ENCODE data around the gene STK11IP. TPM values are rescaled to one million over a fixed set of nuclear protein-coding genes. Genes with fewer than 3 reads are reported as not detected.

The STK11IP gene
- polyA plus RNA-seq, 1 donor from 2014 or later: 54.9 TPM

DNA sequence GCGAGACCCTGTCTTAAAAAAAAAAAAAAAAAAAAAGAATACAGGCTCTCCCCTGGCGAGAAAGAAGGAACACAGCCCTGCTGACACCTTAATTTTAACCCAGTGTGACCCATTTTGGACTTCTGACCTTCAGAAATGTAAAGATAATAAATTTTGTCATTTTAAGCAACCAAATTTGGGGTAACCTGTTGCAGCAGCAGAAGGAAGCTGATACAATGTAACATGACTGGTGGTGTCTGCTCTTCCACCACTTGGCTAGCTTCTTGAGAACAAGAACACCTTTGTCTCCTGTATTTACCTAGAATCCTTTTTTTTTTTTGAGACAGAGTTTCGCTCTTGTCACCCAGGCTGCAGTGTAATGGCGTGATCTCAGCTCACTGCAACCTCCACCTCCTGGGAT is 6.6 kb upstream of the STK11IP start:
- no peaks in the 10 kb centered on the region for H3K9me2 ChIP-seq (ENCODE audit: insufficient read depth, low read length)
- no peaks in the 10 kb centered on the region for H3F3A ChIP-seq (ENCODE audit: insufficient read depth, low read length, poor library complexity, severe bottlenecking)
- no peaks in the 10 kb centered on the region for H3K79me2 ChIP-seq (replicated peaks; ENCODE audit: insufficient read depth, low read length)
- H3K27ac ChIP-seq (ENCODE audit: low read length): no peak overlapping the region
- H3K4me3 ChIP-seq (ENCODE audit: low read length): no peak overlapping the region
- H4K20me1 ChIP-seq (ENCODE audit: insufficient read depth): no peaks in the 10 kb centered on the region
- H3K9me3 ChIP-seq (ENCODE audit: low read length): no peaks in the 10 kb centered on the region
- no peak overlapping the region for H3K4me2 ChIP-seq (ENCODE audit: low read length)
- no peak overlapping the region for H3K9ac ChIP-seq (ENCODE audit: low read length)
- H3K27me3 ChIP-seq (ENCODE audit: insufficient read depth, low read depth, low read length): no peaks in the 10 kb centered on the region
- H3K36me3 ChIP-seq (ENCODE audit: insufficient read depth, low read length): no peaks in the 10 kb centered on the region
- no peak for TF ChIP-seq MXI1 (conservative IDR thresholded peaks at IDR 0.05; ENCODE audit: poor library complexity, severe bottlenecking)
- no peak for TF ChIP-seq EP300 (conservative IDR thresholded peaks at IDR 0.05; ENCODE audit: poor library complexity, severe bottlenecking)
- H2AFZ ChIP-seq (ENCODE audit: low read depth, low read length): no peak overlapping the region

DNA sequence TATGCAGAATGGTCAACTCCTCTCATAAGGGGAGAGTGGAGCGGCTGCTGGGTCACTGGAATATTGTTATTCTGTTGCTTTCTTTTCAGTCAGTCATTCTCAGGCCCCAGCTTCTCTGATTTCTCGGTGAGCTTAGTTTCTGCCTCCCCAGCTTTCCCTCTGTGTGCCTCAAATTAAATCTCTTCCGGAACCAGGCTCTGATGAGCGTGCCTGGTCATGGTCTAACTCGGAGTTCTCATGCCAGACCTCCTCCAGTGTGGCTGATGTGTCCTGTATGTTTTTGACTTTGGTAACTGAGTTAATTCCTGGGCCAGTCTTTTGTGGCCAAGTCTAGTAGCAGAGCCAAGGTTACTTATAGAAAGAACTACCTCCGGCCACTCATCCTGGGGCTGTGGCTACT is 4.9 kb upstream of the STK11IP start:
- H2AFZ ChIP-seq (ENCODE audit: low read depth, low read length): no peak overlapping the region
- no peak for TF ChIP-seq RAD21 (conservative IDR thresholded peaks at IDR 0.05)

DNA sequence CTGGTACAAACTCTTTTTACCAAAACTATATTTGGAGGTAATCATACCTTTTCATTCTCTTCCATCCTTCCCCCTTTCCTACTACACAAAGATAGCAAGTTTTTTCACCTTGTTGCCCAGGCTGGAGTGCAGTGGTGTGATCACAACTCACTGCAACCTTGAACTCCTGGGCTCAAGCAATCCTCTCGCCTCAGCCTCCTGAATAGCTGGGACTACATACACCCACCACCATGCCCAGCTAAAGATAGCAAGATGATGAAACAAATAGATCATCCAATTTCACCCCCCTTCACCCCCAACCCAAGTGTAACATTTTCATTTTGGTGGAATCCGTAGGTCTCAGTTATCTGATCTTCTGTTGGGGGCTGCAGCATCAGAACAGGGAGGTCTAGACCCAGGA is 4.5 kb upstream of the STK11IP start:
- H3K27me3 ChIP-seq (ENCODE audit: insufficient read depth, low read depth, low read length): no peaks in the 10 kb centered on the region
- H3K27ac ChIP-seq (ENCODE audit: low read length): no peak overlapping the region
- no peaks in the 10 kb centered on the region for H3K9me3 ChIP-seq (ENCODE audit: low read length)
- TF ChIP-seq, protein P1, sequence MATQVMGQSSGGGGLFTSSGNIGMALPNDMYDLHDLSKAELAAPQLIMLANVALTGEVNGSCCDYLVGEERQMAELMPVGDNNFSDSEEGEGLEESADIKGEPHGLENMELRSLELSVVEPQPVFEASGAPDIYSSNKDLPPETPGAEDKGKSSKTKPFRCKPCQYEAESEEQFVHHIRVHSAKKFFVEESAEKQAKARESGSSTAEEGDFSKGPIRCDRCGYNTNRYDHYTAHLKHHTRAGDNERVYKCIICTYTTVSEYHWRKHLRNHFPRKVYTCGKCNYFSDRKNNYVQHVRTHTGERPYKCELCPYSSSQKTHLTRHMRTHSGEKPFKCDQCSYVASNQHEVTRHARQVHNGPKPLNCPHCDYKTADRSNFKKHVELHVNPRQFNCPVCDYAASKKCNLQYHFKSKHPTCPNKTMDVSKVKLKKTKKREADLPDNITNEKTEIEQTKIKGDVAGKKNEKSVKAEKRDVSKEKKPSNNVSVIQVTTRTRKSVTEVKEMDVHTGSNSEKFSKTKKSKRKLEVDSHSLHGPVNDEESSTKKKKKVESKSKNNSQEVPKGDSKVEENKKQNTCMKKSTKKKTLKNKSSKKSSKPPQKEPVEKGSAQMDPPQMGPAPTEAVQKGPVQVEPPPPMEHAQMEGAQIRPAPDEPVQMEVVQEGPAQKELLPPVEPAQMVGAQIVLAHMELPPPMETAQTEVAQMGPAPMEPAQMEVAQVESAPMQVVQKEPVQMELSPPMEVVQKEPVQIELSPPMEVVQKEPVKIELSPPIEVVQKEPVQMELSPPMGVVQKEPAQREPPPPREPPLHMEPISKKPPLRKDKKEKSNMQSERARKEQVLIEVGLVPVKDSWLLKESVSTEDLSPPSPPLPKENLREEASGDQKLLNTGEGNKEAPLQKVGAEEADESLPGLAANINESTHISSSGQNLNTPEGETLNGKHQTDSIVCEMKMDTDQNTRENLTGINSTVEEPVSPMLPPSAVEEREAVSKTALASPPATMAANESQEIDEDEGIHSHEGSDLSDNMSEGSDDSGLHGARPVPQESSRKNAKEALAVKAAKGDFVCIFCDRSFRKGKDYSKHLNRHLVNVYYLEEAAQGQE (IDR thresholded peaks at IDR 0.05; ENCODE audit: borderline replicate concordance): no peak
- TF ChIP-seq MXI1 (conservative IDR thresholded peaks at IDR 0.05; ENCODE audit: poor library complexity, severe bottlenecking) (no peak), POLR2AphosphoS5 (IDR thresholded peaks at IDR 0.05) (no peak), TAF1 (IDR thresholded peaks at IDR 0.05; ENCODE audit: low read depth) (no peak), EZH2 (IDR thresholded peaks at IDR 0.05; ENCODE audit: borderline replicate concordance, insufficient read depth, low read length, poor library complexity, severe bottlenecking) (no peak), RAD21 (conservative IDR thresholded peaks at IDR 0.05) (no peak), SMC3 (conservative IDR thresholded peaks at IDR 0.05; ENCODE audit: poor library complexity) (no peak), EP300 (conservative IDR thresholded peaks at IDR 0.05; ENCODE audit: poor library complexity, severe bottlenecking) (no peak)
- TF ChIP-seq, protein P2, sequence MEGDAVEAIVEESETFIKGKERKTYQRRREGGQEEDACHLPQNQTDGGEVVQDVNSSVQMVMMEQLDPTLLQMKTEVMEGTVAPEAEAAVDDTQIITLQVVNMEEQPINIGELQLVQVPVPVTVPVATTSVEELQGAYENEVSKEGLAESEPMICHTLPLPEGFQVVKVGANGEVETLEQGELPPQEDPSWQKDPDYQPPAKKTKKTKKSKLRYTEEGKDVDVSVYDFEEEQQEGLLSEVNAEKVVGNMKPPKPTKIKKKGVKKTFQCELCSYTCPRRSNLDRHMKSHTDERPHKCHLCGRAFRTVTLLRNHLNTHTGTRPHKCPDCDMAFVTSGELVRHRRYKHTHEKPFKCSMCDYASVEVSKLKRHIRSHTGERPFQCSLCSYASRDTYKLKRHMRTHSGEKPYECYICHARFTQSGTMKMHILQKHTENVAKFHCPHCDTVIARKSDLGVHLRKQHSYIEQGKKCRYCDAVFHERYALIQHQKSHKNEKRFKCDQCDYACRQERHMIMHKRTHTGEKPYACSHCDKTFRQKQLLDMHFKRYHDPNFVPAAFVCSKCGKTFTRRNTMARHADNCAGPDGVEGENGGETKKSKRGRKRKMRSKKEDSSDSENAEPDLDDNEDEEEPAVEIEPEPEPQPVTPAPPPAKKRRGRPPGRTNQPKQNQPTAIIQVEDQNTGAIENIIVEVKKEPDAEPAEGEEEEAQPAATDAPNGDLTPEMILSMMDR (IDR thresholded peaks at IDR 0.05; ENCODE audit: poor library complexity, severe bottlenecking): no peak
- H3K9ac ChIP-seq (ENCODE audit: low read length): no peak overlapping the region
- H3K4me3 ChIP-seq (ENCODE audit: low read length): no peak overlapping the region
- H3F3A ChIP-seq (ENCODE audit: insufficient read depth, low read length, poor library complexity, severe bottlenecking): no peaks in the 10 kb centered on the region
- no peaks in the 10 kb centered on the region for H3K36me3 ChIP-seq (ENCODE audit: insufficient read depth, low read length)
- H2AFZ ChIP-seq (ENCODE audit: low read depth, low read length): no peak overlapping the region
- no peak overlapping the region for H3K4me2 ChIP-seq (ENCODE audit: low read length)
- H4K20me1 ChIP-seq (ENCODE audit: insufficient read depth): no peaks in the 10 kb centered on the region
- H3K9me2 ChIP-seq (ENCODE audit: insufficient read depth, low read length): no peaks in the 10 kb centered on the region
- no peaks in the 10 kb centered on the region for H3K79me2 ChIP-seq (replicated peaks; ENCODE audit: insufficient read depth, low read length)

More for the DNA sequence above, 4.9 kb upstream of the STK11IP start:
- H3K9ac ChIP-seq (ENCODE audit: low read length): no peak overlapping the region
- no peaks in the 10 kb centered on the region for H3K9me3 ChIP-seq (ENCODE audit: low read length)
- H3K36me3 ChIP-seq (ENCODE audit: insufficient read depth, low read length): no peaks in the 10 kb centered on the region
- no peaks in the 10 kb centered on the region for H4K20me1 ChIP-seq (ENCODE audit: insufficient read depth)
- no peaks in the 10 kb centered on the region for H3K27me3 ChIP-seq (ENCODE audit: insufficient read depth, low read depth, low read length)
- no peaks in the 10 kb centered on the region for H3F3A ChIP-seq (ENCODE audit: insufficient read depth, low read length, poor library complexity, severe bottlenecking)
- no peak overlapping the region for H3K27ac ChIP-seq (ENCODE audit: low read length)
- no peak overlapping the region for H3K4me2 ChIP-seq (ENCODE audit: low read length)
- H3K79me2 ChIP-seq (replicated peaks; ENCODE audit: insufficient read depth, low read length): no peaks in the 10 kb centered on the region
- no peak overlapping the region for H3K4me3 ChIP-seq (ENCODE audit: low read length)
- H3K9me2 ChIP-seq (ENCODE audit: insufficient read depth, low read length): no peaks in the 10 kb centered on the region
